Esophagus squamous epithelium (tissue), 5 donors: ENCODE data around the gene PARD3B. TPM values are rescaled to one million over a fixed set of nuclear protein-coding genes. Genes with fewer than 3 reads are reported as not detected.

ENCODE experiments used
- DNase-seq: peaks from one replicate; lab custom pipeline; 2025; lab: John Stamatoyannopoulos, UW
- H3K27ac ChIP-seq, 4 donors: fragments of 200-600 bp; sonication (generic); one replicate each; pipeline ENCODE4 v1.5.1; 2016 to 2019; ENCODE audit warnings: mild to moderate bottlenecking in 1 of 4
- H3K27me3 ChIP-seq, 4 donors: fragments of 200-600 bp; sonication (generic); 1 replicate in 3 of 4; 2 replicates in 1 of 4; pipeline versions ENCODE4 v1.5.1 to v1.6.0; 2017 to 2021; ENCODE audit warnings: antibody characterized with exemption in 1 of 4
- H3K36me3 ChIP-seq, 3 donors: fragments of 200-600 bp; sonication (generic); one replicate each; pipeline ENCODE4 v1.5.1; 2016 to 2019
- H3K4me1 ChIP-seq, 3 donors: fragments of 200-600 bp; sonication (generic); one replicate each; pipeline ENCODE4 v1.5.1; 2017 to 2019
- H3K4me3 ChIP-seq, 4 donors: fragments of 200-600 bp; sonication (generic); 1 replicate in 3 of 4; 2 replicates in 1 of 4; pipeline ENCODE4 v1.5.1; 2016 to 2019; ENCODE audit warnings: mild to moderate bottlenecking in 2 of 4, moderate library complexity in 1 of 4
- H3K9me3 ChIP-seq, 3 donors: fragments of 200-600 bp; sonication (generic); one replicate each; pipeline ENCODE4 v1.5.1; 2016 to 2019
- CTCF ChIP-seq, 6 experiments: fragments of 450-650 bp in 4 of 6; fragments of 200-600 bp in 2 of 6; sonication (generic) in 2 of 6; IDR thresholded peaks; one replicate each; pipeline ENCODE4 v1.5.1; 2016 to 2019; ENCODE audit warnings: antibody characterized with exemption in 6 of 6, mild to moderate bottlenecking in 4 of 6, moderate library complexity in 4 of 6
- POLR2A ChIP-seq, 4 donors: fragments of 450-650 bp; IDR thresholded peaks; one replicate each; pipeline ENCODE4 v1.6.1; 2017; ENCODE audit warnings: antibody characterized with exemption in 4 of 4, mild to moderate bottlenecking in 4 of 4, moderate library complexity in 3 of 4
- WGBS, 2 donors: methylation state at CpG; one replicate each; pipeline ENCODE4 v1.1.5; 2018; 5-methylcytosine and 5-hydroxymethylcytosine counted together
- intact Hi-C: fragments of 100-400 bp; cut with DNase I; formaldehyde crosslinking; loops from one replicate; pipeline ENCODE4 v1.15.0; 2022
- total RNA-seq, 4 donors: library from RNA; depleted of rRNA; stranded (reverse); fragments of >200 nt; gene quantifications; one replicate each; pipeline ENCODE4 v1.1.0, GENCODE V29; 2016
- donor health status: DM: yes; HTN: yes; CAD: no.

Gene PARD3B
- total RNA-seq, 4 donors from 2014 or later: 2.4 to 15.8 (median 4.3) TPM

GRCh38 chr2:205424326-205424725, 879.1 kb downstream of the PARD3B start:
- WGBS, 2 donors: 80 to 87% methylated on average over 4 of the region's 4 CpGs
- Histone ChIP-seq H3K9me3 (no peaks in the 10 kb centered on the region), H3K4me1 (no peaks in the 10 kb centered on the region), H3K4me3 (no peak overlapping the region), H3K36me3 (no peaks in the 10 kb centered on the region), H3K27me3 (no peaks in the 10 kb centered on the region), H3K27ac (no peak overlapping the region)
- TF ChIP-seq POLR2A (IDR thresholded peaks at IDR 0.05): no peak
- TF ChIP-seq CTCF (IDR thresholded peaks at IDR 0.05): no peak
- intact Hi-C loops: no loop called here
- DNase-seq: no peak

GRCh38 chr2:205425102-205425501, 879.8 kb downstream of the PARD3B start:
- Histone ChIP-seq H3K27ac (no peak overlapping the region), H3K4me3 (no peak overlapping the region), H3K4me1 (no peaks in the 10 kb centered on the region), H3K36me3 (no peaks in the 10 kb centered on the region), H3K27me3 (no peaks in the 10 kb centered on the region), H3K9me3 (no peaks in the 10 kb centered on the region)
- DNase-seq: no peak
- TF ChIP-seq POLR2A (IDR thresholded peaks at IDR 0.05): no peak
- TF ChIP-seq CTCF (IDR thresholded peaks at IDR 0.05): no peak
- intact Hi-C loops: no loop called here
- WGBS, 2 donors: 90 to 91% methylated on average over 2 of the region's 2 CpGs

- H3K27ac ChIP-seq: no peak overlapping the region
- H3K4me1 ChIP-seq: no peaks in the 10 kb centered on the region
- no peak for TF ChIP-seq CTCF (IDR thresholded peaks at IDR 0.05)
- TF ChIP-seq POLR2A (IDR thresholded peaks at IDR 0.05): no peak
- H3K4me3 ChIP-seq: no peak overlapping the region
- no peaks in the 10 kb centered on the region for H3K9me3 ChIP-seq
- intact Hi-C loops: no loop called here
- no peaks in the 10 kb centered on the region for H3K36me3 ChIP-seq
- no peak for DNase-seq
- WGBS, 2 donors: 40 to 47% methylated on average over 3 of the region's 3 CpGs
- H3K27me3 ChIP-seq: no peaks in the 10 kb centered on the region
Measured at GRCh38 chr2:205427112-205427511, 881.8 kb downstream of the PARD3B start.

GRCh38 chr2:205428811-205429210, 883.5 kb downstream of the PARD3B start:
- Histone ChIP-seq H3K9me3 (no peaks in the 10 kb centered on the region), H3K27ac (no peak overlapping the region), H3K36me3 (no peaks in the 10 kb centered on the region), H3K4me1 (no peaks in the 10 kb centered on the region), H3K4me3 (no peak overlapping the region), H3K27me3 (no peaks in the 10 kb centered on the region)
- no peak for TF ChIP-seq CTCF (IDR thresholded peaks at IDR 0.05)
- no peak for TF ChIP-seq POLR2A (IDR thresholded peaks at IDR 0.05)
- intact Hi-C loops: no loop called here
- DNase-seq: no peak
- WGBS, 2 donors: 84 to 90% methylated on average over 2 of the region's 2 CpGs

GRCh38 chr2:205435970-205436369, 890.7 kb downstream of the PARD3B start:
- Histone ChIP-seq H3K9me3 (no peaks in the 10 kb centered on the region), H3K27ac (no peak overlapping the region), H3K4me1 (no peaks in the 10 kb centered on the region), H3K4me3 (no peak overlapping the region), H3K27me3 (no peaks in the 10 kb centered on the region), H3K36me3 (no peaks in the 10 kb centered on the region)
- no peak for DNase-seq
- WGBS, 2 donors: 76 to 79% methylated on average over 4 of the region's 4 CpGs
- intact Hi-C loops: no loop called here
- no peak for TF ChIP-seq POLR2A (IDR thresholded peaks at IDR 0.05)
- TF ChIP-seq CTCF (IDR thresholded peaks at IDR 0.05): no peak
